PC-9 (cell line): ENCODE results near the gene CTIF. TPM values are rescaled to one million over a fixed set of nuclear protein-coding genes. Genes with fewer than 3 reads are reported as not detected.

Experiments
- BruUV-seq: library from RNA; stranded (reverse); fragments of 400-500 nt; replicated peaks from 2 replicates; lab custom pipeline; 2021; lab: Mats Ljungman, UMichigan
- CTCF ChIA-PET: fragments of 300-600 bp; sonication (Branson Sonifier 250); formaldehyde crosslinking; loops from one replicate; lab custom pipeline; 2022; ENCODE audit warnings: antibody characterized with exemption; lab: Charles Lee
- POLR2A ChIA-PET: fragments of 300-600 bp; sonication (Branson Sonifier 250); formaldehyde crosslinking; loops from one replicate; lab custom pipeline; 2022; ENCODE audit warnings: antibody characterized with exemption; ENCODE audit not compliant: unreplicated experiment; lab: Charles Lee
- DNase-seq, 2 experiments: peaks; one replicate each; pipeline versions ENCODE4 v3.0.0 to v3.0.0-alpha.2; 2015 to 2022; ENCODE audit warnings: mixed read lengths in 1 of 2
- H2AFZ ChIP-seq: fragments of 200-600 bp; sonication (generic); 2 replicates; pipeline ENCODE4 v1.8.1; 2017; ENCODE audit warnings: antibody characterized with exemption
- H3F3A ChIP-seq: fragments of 200-600 bp; sonication (generic); 2 replicates; pipeline ENCODE4 v1.8.1; 2017; ENCODE audit warnings: antibody characterized with exemption, mild to moderate bottlenecking, low read depth; ENCODE audit not compliant: insufficient read depth
- H3K27ac ChIP-seq: fragments of 200-600 bp; sonication (generic); 2 replicates; pipeline ENCODE4 v1.6.1; 2016; ENCODE audit warnings: mixed run types
- H3K27me3 ChIP-seq: fragments of 200-600 bp; sonication (generic); 2 replicates; pipeline ENCODE4 v1.6.1; 2016; ENCODE audit warnings: low read depth, mixed run types; ENCODE audit not compliant: insufficient read depth
- H3K36me3 ChIP-seq: fragments of 200-600 bp; sonication (generic); 2 replicates; pipeline ENCODE4 v1.6.1; 2016; ENCODE audit warnings: low read depth, mixed run types
- H3K4me1 ChIP-seq: fragments of 200-600 bp; sonication (generic); replicated peaks from 2 replicates; pipeline ENCODE4 v1.6.1; 2016; ENCODE audit warnings: mixed run types; ENCODE audit not compliant: insufficient read depth
- H3K4me2 ChIP-seq: fragments of 200-600 bp; sonication (generic); 2 replicates; pipeline ENCODE4 v1.6.1; 2017; ENCODE audit warnings: mixed run types
- H3K4me3 ChIP-seq: fragments of 200-600 bp; sonication (generic); 2 replicates; pipeline ENCODE4 v1.6.1; 2016; ENCODE audit warnings: mixed run types
- H3K79me2 ChIP-seq: fragments of 200-600 bp; sonication (generic); 2 replicates; pipeline ENCODE4 v1.6.1; 2017; ENCODE audit warnings: low read depth, mixed run types
- H3K9me2 ChIP-seq: fragments of 200-600 bp; sonication (generic); 2 replicates; pipeline ENCODE4 v1.8.1; 2017; ENCODE audit warnings: mild to moderate bottlenecking; ENCODE audit not compliant: insufficient read depth
- H3K9me3 ChIP-seq: fragments of 200-600 bp; sonication (generic); 2 replicates; pipeline ENCODE4 v1.8.1; 2016; ENCODE audit warnings: low read depth; ENCODE audit not compliant: insufficient read depth
- H4K20me1 ChIP-seq: fragments of 200-600 bp; sonication (generic); 2 replicates; pipeline ENCODE4 v1.8.1; 2017; ENCODE audit not compliant: insufficient read depth
- CTCF ChIP-seq: fragments of 200-600 bp; sonication (generic); conservative IDR thresholded peaks from 2 replicates; pipeline ENCODE4 v1.6.1; 2017; ENCODE audit warnings: mixed run types, antibody characterized with exemption, mild to moderate bottlenecking, moderate library complexity
- EZH2 ChIP-seq: fragments of 200-600 bp; sonication (generic); IDR thresholded peaks from 2 replicates; pipeline ENCODE4 v1.8.0; 2017; ENCODE audit warnings: antibody characterized with exemption, low read depth
- intact Hi-C: fragments of 100-400 bp; cut with micrococcal nuclease; formaldehyde crosslinking; loops from one replicate; pipeline ENCODE4 v1.10.0; 2022; ENCODE audit not compliant: unreplicated experiment
- total RNA-seq: library from RNA; stranded (reverse); gene quantifications from 2 replicates; pipeline ENCODE4 v1.2.3, GENCODE V29; 2021

Gene CTIF
- total RNA-seq, 1 experiment from 2014 or later: 26.2 TPM

GRCh38 chr18:48736321-48737260 is 197.8 kb downstream of the CTIF start:
- no peak overlapping the region for H2AFZ ChIP-seq
- TF ChIP-seq CTCF: no peak
- TF ChIP-seq EZH2: no peak
- no peaks in the 10 kb centered on the region for H3K79me2 ChIP-seq
- H3K4me1 ChIP-seq: peaks cover 4% of the 10 kb centered on the region
- no peak overlapping the region for H3K4me3 ChIP-seq
- BruUV-seq: no TSS peak
- H3K27me3 ChIP-seq: no peaks in the 10 kb centered on the region
- no peaks in the 10 kb centered on the region for H3K36me3 ChIP-seq
- CTCF ChIA-PET: no interaction called here
- H3K4me2 ChIP-seq: no peak overlapping the region
- intact Hi-C loops: no loop called here
- no peaks in the 10 kb centered on the region for H3K9me3 ChIP-seq
- H3F3A ChIP-seq: no peaks in the 10 kb centered on the region
- POLR2A ChIA-PET: no interaction called here
- no peaks in the 10 kb centered on the region for H3K9me2 ChIP-seq
- no peak overlapping the region for H3K27ac ChIP-seq
- H4K20me1 ChIP-seq: no peaks in the 10 kb centered on the region
- DNase-seq: no peak

- ChIA-PET POLR2A (no interaction called here), CTCF (no interaction called here)
- Histone ChIP-seq H3K4me2 (no peak overlapping the region), H3K9me3 (no peaks in the 10 kb centered on the region), H3K36me3 (no peaks in the 10 kb centered on the region), H2AFZ (no peak overlapping the region), H3K27me3 (no peaks in the 10 kb centered on the region), H3K27ac (no peak overlapping the region), H4K20me1 (no peaks in the 10 kb centered on the region), H3K79me2 (no peaks in the 10 kb centered on the region), H3K4me1 (peaks cover 7% of the 10 kb centered on the region), H3K4me3 (no peak overlapping the region), H3K9me2 (no peaks in the 10 kb centered on the region), H3F3A (no peaks in the 10 kb centered on the region)
- no peak for DNase-seq
- no peak for TF ChIP-seq EZH2
- TF ChIP-seq CTCF: no peak
- intact Hi-C loops: no loop called here
- BruUV-seq: no TSS peak
Observed at GRCh38 chr18:48739266-48740067, 200.6 kb downstream of the CTIF start.

GRCh38 chr18:48740068-48740440 is 201.2 kb downstream of the CTIF start:
- CTCF ChIA-PET: no interaction called here
- no peak overlapping the region for H3K27ac ChIP-seq
- H3K4me1 ChIP-seq: peaks cover 7% of the 10 kb centered on the region
- no peaks in the 10 kb centered on the region for H3F3A ChIP-seq
- no peak for TF ChIP-seq EZH2
- no peak for TF ChIP-seq CTCF
- H3K4me2 ChIP-seq: no peak overlapping the region
- H4K20me1 ChIP-seq: no peaks in the 10 kb centered on the region
- no peak overlapping the region for H3K4me3 ChIP-seq
- POLR2A ChIA-PET: no interaction called here
- intact Hi-C loops: no loop called here
- no peak overlapping the region for H2AFZ ChIP-seq
- BruUV-seq: no TSS peak
- no peak for DNase-seq
- H3K27me3 ChIP-seq: no peaks in the 10 kb centered on the region
- H3K36me3 ChIP-seq: no peaks in the 10 kb centered on the region
- no peaks in the 10 kb centered on the region for H3K9me3 ChIP-seq
- no peaks in the 10 kb centered on the region for H3K9me2 ChIP-seq
- no peaks in the 10 kb centered on the region for H3K79me2 ChIP-seq
